Endothelial cell of umbilical vein (primary cell): ENCODE measurements around the gene LIMCH1. TPM values are rescaled to one million over a fixed set of nuclear protein-coding genes. Genes with fewer than 3 reads are reported as not detected.

Source experiments
- BruUV-seq: library from RNA; stranded (reverse); fragments of 400-500 nt; replicated peaks from 2 replicates; lab custom pipeline; 2021; lab: Mats Ljungman, UMichigan
- CTCF ChIA-PET: fragments of 300-600, 350-600 bp; sonication (Branson Sonifier 250); formaldehyde crosslinking; loops from one replicate; lab custom pipeline; 2021; ENCODE audit warnings: antibody characterized with exemption, inconsistent platforms; lab: Charles Lee
- POLR2A ChIA-PET: fragments of 300-600, 350-600 bp; sonication (Branson Sonifier 250); formaldehyde crosslinking; loops from one replicate; lab custom pipeline; 2021; ENCODE audit warnings: antibody characterized with exemption, inconsistent platforms; lab: Charles Lee
- DNase-seq: peaks from one replicate; pipeline ENCODE4 v3.0.0-alpha.2; 2011; ENCODE audit warnings: low read depth, low spot score
- FAIRE-seq: peaks from 2 replicates; lab custom pipeline; 2011; peaks lifted over from hg19 to GRCh38; lab: Jason Lieb, UNC
- H2AFZ ChIP-seq: 2 replicates; pipeline ENCODE4 v1.6.0; 2012; ENCODE audit warnings: low read depth, low read length, control low read depth, inconsistent platforms
- H3K27ac ChIP-seq: 2 replicates; pipeline ENCODE4 v1.5.1; 2011; ENCODE audit warnings: low read depth, mild to moderate bottlenecking, control low read depth, low read length, moderate library complexity; ENCODE audit not compliant: insufficient read depth
- H3K27me3 ChIP-seq, 2 experiments: 2 replicates each; pipeline versions ENCODE4 v1.6.0 to v1.6.1; 2011; ENCODE audit warnings: low read length in 2 of 2, mixed read lengths in 1 of 2; ENCODE audit not compliant: control insufficient read depth in 2 of 2, insufficient read depth in 2 of 2
- H3K36me3 ChIP-seq, 2 experiments: 2 replicates in 1 of 2; 3 replicates in 1 of 2; pipeline ENCODE4 v1.5.1; 2011; ENCODE audit warnings: low read length in 2 of 2, mild to moderate bottlenecking in 1 of 2, moderate library complexity in 1 of 2; ENCODE audit not compliant: control insufficient read depth in 2 of 2, insufficient read depth in 2 of 2; ENCODE audit errors: extremely low read depth in 1 of 2
- H3K4me1 ChIP-seq: 3 replicates; pipeline ENCODE4 v1.5.1; 2011; ENCODE audit warnings: mild to moderate bottlenecking, low read length; ENCODE audit not compliant: control insufficient read depth, insufficient read depth; ENCODE audit errors: extremely low read depth
- H3K4me2 ChIP-seq: 2 replicates; pipeline ENCODE4 v1.6.1; 2011; ENCODE audit warnings: low read length, control low read depth, mixed read lengths; ENCODE audit not compliant: insufficient read depth
- H3K4me3 ChIP-seq, 3 experiments: fragments of 200-600 bp in 1 of 3; sonication (generic), shearing (Covaris generic) in 1 of 3; replicated peaks in 1 of 3; 2 replicates each; pipeline ENCODE4 v1.5.1; 2011 to 2016; ENCODE audit warnings: control low read depth in 3 of 3, low read length in 3 of 3, mild to moderate bottlenecking in 2 of 3, inconsistent platforms in 1 of 3, low read depth in 1 of 3, moderate library complexity in 1 of 3; ENCODE audit not compliant: insufficient read depth in 1 of 3
- H3K79me2 ChIP-seq: 2 replicates; pipeline ENCODE4 v1.6.0; 2012; ENCODE audit warnings: low read length, inconsistent platforms; ENCODE audit not compliant: control insufficient read depth, insufficient read depth
- H3K9ac ChIP-seq: replicated peaks from 2 replicates; pipeline ENCODE3; 2011; ENCODE audit warnings: low read length, control low read depth; ENCODE audit not compliant: insufficient read depth; ENCODE audit errors: extremely low read depth
- H3K9me1 ChIP-seq: replicated peaks from 3 replicates; pipeline ENCODE4 v1.6.0; 2011; ENCODE audit warnings: mild to moderate bottlenecking, low read length; ENCODE audit not compliant: control insufficient read depth, insufficient read depth; ENCODE audit errors: extremely low read depth
- H3K9me3 ChIP-seq: replicated peaks from 2 replicates; pipeline ENCODE4 v1.5.1; 2012; ENCODE audit warnings: low read length, inconsistent platforms; ENCODE audit not compliant: control insufficient read depth, insufficient read depth
- H4K20me1 ChIP-seq: replicated peaks from 2 replicates; pipeline ENCODE3; 2011; ENCODE audit warnings: mild to moderate bottlenecking, low read length; ENCODE audit not compliant: control insufficient read depth, insufficient read depth; ENCODE audit errors: extremely low read depth
- EZH2 ChIP-seq: IDR thresholded peaks from 2 replicates; pipeline ENCODE4 v1.6.1; 2012; ENCODE audit warnings: borderline replicate concordance, low read depth, mild to moderate bottlenecking, moderate library complexity, low read length, inconsistent platforms; ENCODE audit not compliant: severe bottlenecking
- FOS ChIP-seq: IDR thresholded peaks from 2 replicates; pipeline ENCODE4 v1.6.1; 2011; ENCODE audit warnings: mild to moderate bottlenecking, low read length, moderate library complexity, borderline replicate concordance; ENCODE audit not compliant: insufficient read depth
- GATA2 ChIP-seq: IDR thresholded peaks from 2 replicates; pipeline ENCODE4 v1.7.0; 2011; ENCODE audit warnings: low read depth, mild to moderate bottlenecking, moderate library complexity, mixed read lengths, low read length; ENCODE audit not compliant: insufficient read length, insufficient read depth
- JUN ChIP-seq: IDR thresholded peaks from 2 replicates; pipeline ENCODE4 v1.6.1; 2011; ENCODE audit warnings: borderline replicate concordance, low read depth; ENCODE audit not compliant: insufficient read length, insufficient read depth
- MYC ChIP-seq: IDR thresholded peaks from one replicate; pipeline ENCODE4 v1.6.1; 2011; ENCODE audit warnings: mild to moderate bottlenecking, low read depth, low read length
- POLR2A ChIP-seq: IDR thresholded peaks from 2 replicates; pipeline ENCODE4 v1.6.1; 2012; ENCODE audit warnings: low read depth, mild to moderate bottlenecking, control low read depth, low read length
- POLR2AphosphoS5 ChIP-seq: IDR thresholded peaks from 2 replicates; pipeline ENCODE4 v1.6.1; 2012; ENCODE audit warnings: low read depth, mild to moderate bottlenecking, control low read depth, low read length, moderate library complexity; ENCODE audit not compliant: insufficient read depth
- dilution Hi-C: fragments of 300-500 bp; cut with MboI; formaldehyde crosslinking; loops from one replicate; pipeline ENCODE4 v1.15.0; 2019; ENCODE audit warnings: low sequenced_read_pairs; ENCODE audit not compliant: extremely low pct_ligation_motif_present
- intact Hi-C: fragments of 100-400 bp; cut with micrococcal nuclease; formaldehyde crosslinking; loops from one replicate; pipeline ENCODE4 v1.10.0; 2022
- polyA plus RNA-seq, 4 experiments: library from polyadenylated mRNA; depleted of rRNA in 3 of 4; stranded (reverse) in 3 of 4; unstranded in 1 of 4; fragments of >200 nt; gene quantifications; 2 replicates each; pipeline versions ENCODE4 v1.2.1 to v1.2.3, GENCODE V29; 2011 to 2012; ENCODE audit warnings: missing spikeins in 1 of 4
- total RNA-seq: library from RNA; stranded (reverse); gene quantifications from 2 replicates; pipeline ENCODE4 v1.2.3, GENCODE V29; 2021
- TF ChIP-seq, protein P1 (sequence below): IDR thresholded peaks from 2 replicates; pipeline ENCODE4 v1.6.1; 2011; ENCODE audit not compliant: insufficient read depth, insufficient read length
- TF ChIP-seq, protein P2 (sequence below), 2 donors: IDR thresholded peaks; 1 replicate in 1 of 2; 2 replicates in 1 of 2; pipeline ENCODE4 v1.5.1; 2011; ENCODE audit warnings: low read length in 2 of 2, mild to moderate bottlenecking in 2 of 2, moderate library complexity in 2 of 2, control low read depth in 1 of 2, inconsistent platforms in 1 of 2, low read depth in 1 of 2; ENCODE audit not compliant: insufficient read depth in 1 of 2; ENCODE audit errors: extremely low read depth in 1 of 2

The LIMCH1 gene
- total and polyA plus RNA-seq, 2 donors (not counting 3 experiments of a cell fraction or from before 2014, with no cell fraction given), result 14.3 to 32.8 TPM

DNA sequence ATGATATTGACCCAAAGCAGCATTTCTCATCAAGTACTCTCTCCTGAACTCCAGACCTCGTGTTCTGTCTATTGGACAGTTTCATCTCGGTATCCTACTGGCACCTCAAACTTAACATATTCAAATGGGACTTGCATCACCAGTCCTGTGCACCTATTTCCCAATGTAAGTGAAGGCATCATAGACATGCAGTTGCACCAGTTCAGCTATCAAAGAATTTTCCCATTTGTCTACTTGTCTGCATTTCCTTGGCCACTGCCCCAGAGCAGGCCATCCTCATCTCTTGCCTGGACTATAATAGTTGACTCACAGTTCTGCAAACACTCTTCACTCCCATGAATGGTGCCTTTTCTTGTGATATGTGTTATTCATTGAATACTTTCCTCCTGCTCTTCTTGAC, 11.3 kb upstream of the LIMCH1 start:
- H3K27ac ChIP-seq, result peak overlapping the region; percentile 98
- FAIRE-seq, result no peak
- no peak overlapping the region for H3K4me2 ChIP-seq
- CTCF ChIA-PET, result no interaction called here
- no peak overlapping the region for H2AFZ ChIP-seq
- intact Hi-C loops, result no loop called here
- peaks cover 21% of the 10 kb centered on the region for H3K4me1 ChIP-seq
- POLR2A ChIA-PET, result no interaction called here
- no peaks in the 10 kb centered on the region for H3K36me3 ChIP-seq
- H3K9ac ChIP-seq, result no peak overlapping the region
- no peaks in the 10 kb centered on the region for H4K20me1 ChIP-seq
- no peaks in the 10 kb centered on the region for H3K9me3 ChIP-seq
- H3K4me3 ChIP-seq, result no peak overlapping the region
- no peaks in the 10 kb centered on the region for H3K9me1 ChIP-seq
- BruUV-seq, result no TSS peak
- TF ChIP-seq GATA2, result no peak
- TF ChIP-seq, protein P1, sequence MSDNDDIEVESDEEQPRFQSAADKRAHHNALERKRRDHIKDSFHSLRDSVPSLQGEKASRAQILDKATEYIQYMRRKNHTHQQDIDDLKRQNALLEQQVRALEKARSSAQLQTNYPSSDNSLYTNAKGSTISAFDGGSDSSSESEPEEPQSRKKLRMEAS, result no peak
- no peak for TF ChIP-seq FOS
- TF ChIP-seq JUN, result no peak
- no peak for TF ChIP-seq POLR2AphosphoS5
- TF ChIP-seq EZH2, result no peak
- TF ChIP-seq, protein P2, sequence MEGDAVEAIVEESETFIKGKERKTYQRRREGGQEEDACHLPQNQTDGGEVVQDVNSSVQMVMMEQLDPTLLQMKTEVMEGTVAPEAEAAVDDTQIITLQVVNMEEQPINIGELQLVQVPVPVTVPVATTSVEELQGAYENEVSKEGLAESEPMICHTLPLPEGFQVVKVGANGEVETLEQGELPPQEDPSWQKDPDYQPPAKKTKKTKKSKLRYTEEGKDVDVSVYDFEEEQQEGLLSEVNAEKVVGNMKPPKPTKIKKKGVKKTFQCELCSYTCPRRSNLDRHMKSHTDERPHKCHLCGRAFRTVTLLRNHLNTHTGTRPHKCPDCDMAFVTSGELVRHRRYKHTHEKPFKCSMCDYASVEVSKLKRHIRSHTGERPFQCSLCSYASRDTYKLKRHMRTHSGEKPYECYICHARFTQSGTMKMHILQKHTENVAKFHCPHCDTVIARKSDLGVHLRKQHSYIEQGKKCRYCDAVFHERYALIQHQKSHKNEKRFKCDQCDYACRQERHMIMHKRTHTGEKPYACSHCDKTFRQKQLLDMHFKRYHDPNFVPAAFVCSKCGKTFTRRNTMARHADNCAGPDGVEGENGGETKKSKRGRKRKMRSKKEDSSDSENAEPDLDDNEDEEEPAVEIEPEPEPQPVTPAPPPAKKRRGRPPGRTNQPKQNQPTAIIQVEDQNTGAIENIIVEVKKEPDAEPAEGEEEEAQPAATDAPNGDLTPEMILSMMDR (IDR thresholded peaks at IDR 0.05; ENCODE audit: extremely low read depth in 1 of 2, insufficient read depth in 1 of 2, low read depth in 1 of 2, low read length in 2 of 2), result no peak
- TF ChIP-seq POLR2A, result no peak
- TF ChIP-seq MYC, result no peak
- no peak for DNase-seq
- no peaks in the 10 kb centered on the region for H3K27me3 ChIP-seq
- no peaks in the 10 kb centered on the region for H3K79me2 ChIP-seq
- dilution Hi-C loops, result no loop called here
